Gastrocnemius medialis (tissue), 4 donors: ENCODE data around the gene TRIM75. TPM values are rescaled to one million over a fixed set of nuclear protein-coding genes. Genes with fewer than 3 reads are reported as not detected.

Source experiments
- ATAC-seq, 2 donors: fragments of 150-250 bp; one replicate each; pipeline ENCODE4 v1.9.1; 2016
- DNase-seq, 2 donors: peaks; one replicate each; pipeline ENCODE4 v3.0.0-alpha.2; 2019
- H3K27ac ChIP-seq, 4 donors: fragments of 200-600 bp; sonication (generic); 1 replicate in 1 of 4; 2 replicates in 3 of 4; pipeline ENCODE4 v1.5.1; 2016 to 2018; ENCODE audit warnings: mild to moderate bottlenecking in 2 of 4, moderate library complexity in 1 of 4
- H3K27me3 ChIP-seq, 3 donors: fragments of 200-600 bp; sonication (generic) in 2 of 3; 1 replicate in 1 of 3; 2 replicates in 2 of 3; pipeline versions ENCODE4 v1.5.1 to v1.6.0; 2016 to 2019; ENCODE audit warnings: mild to moderate bottlenecking in 1 of 3, moderate library complexity in 1 of 3
- H3K36me3 ChIP-seq, 2 donors: fragments of 200-600 bp; sonication (generic) in 1 of 2; one replicate each; pipeline ENCODE4 v1.5.1; 2017 to 2018
- H3K4me1 ChIP-seq, 2 donors: fragments of 200-600 bp; sonication (generic) in 1 of 2; one replicate each; pipeline ENCODE4 v1.5.1; 2016 to 2017; ENCODE audit warnings: mild to moderate bottlenecking in 2 of 2
- H3K4me3 ChIP-seq, 4 donors: fragments of 200-600 bp; sonication (generic) in 3 of 4; 1 replicate in 1 of 4; 2 replicates in 3 of 4; pipeline ENCODE4 v1.5.1; 2016 to 2019; ENCODE audit warnings: mild to moderate bottlenecking in 2 of 4
- H3K9me3 ChIP-seq, 3 donors: fragments of 200-600 bp; sonication (generic) in 2 of 3; 1 replicate in 1 of 3; 2 replicates in 2 of 3; pipeline ENCODE4 v1.5.1; 2016 to 2019
- POLR2A ChIP-seq, 2 donors: fragments of 450-650 bp; IDR thresholded peaks; one replicate each; pipeline ENCODE4 v1.6.1; 2017; ENCODE audit warnings: antibody characterized with exemption in 2 of 2, mild to moderate bottlenecking in 2 of 2, moderate library complexity in 2 of 2
- in situ Hi-C, 4 donors: fragments of 200-750 bp; cut with MboI; loops; one replicate each; pipeline versions ENCODE4 v1.15.0 to v1.8.0; 2017; ENCODE audit warnings: low sequenced_read_pairs in 4 of 4
- intact Hi-C: fragments of 100-400 bp; cut with DNase I; formaldehyde crosslinking; loops from one replicate; pipeline ENCODE4 v1.15.1; 2023; ENCODE audit warnings: low total_unique reads
- total RNA-seq, 4 donors: library from RNA; depleted of rRNA; stranded (reverse); fragments of >200 nt; gene quantifications; one replicate each; pipeline versions ENCODE4 v1.1.0 to v1.2.3, GENCODE V29; 2016
- TF ChIP-seq, protein P1 (sequence below), 5 experiments: fragments of 450-650 bp in 3 of 5; fragments of 200-600 bp in 2 of 5; sonication (generic) in 2 of 5; IDR thresholded peaks in 4 of 5; conservative IDR thresholded peaks in 1 of 5; 1 replicate in 4 of 5; 2 replicates in 1 of 5; pipeline ENCODE4 v1.5.1; 2016 to 2019; ENCODE audit warnings: antibody characterized with exemption in 5 of 5, mild to moderate bottlenecking in 3 of 5, moderate library complexity in 3 of 5

TRIM75 gene
- total RNA-seq, 4 donors from 2014 or later = not detected

GRCh38 chr4:165009493-165010227, 44.0 kb upstream of the TRIM75 start:
- intact Hi-C loops = no loop called here
- no peak for ATAC-seq
- in situ Hi-C loops = no loop called here
- Histone ChIP-seq H3K4me1 (no peaks in the 10 kb centered on the region), H3K36me3 (no peaks in the 10 kb centered on the region), H3K27ac (no peak overlapping the region), H3K4me3 (no peak overlapping the region), H3K27me3 (no peaks in the 10 kb centered on the region), H3K9me3 (no peaks in the 10 kb centered on the region)
- no peak for DNase-seq
- no peak for TF ChIP-seq POLR2A (IDR thresholded peaks at IDR 0.05)
- TF ChIP-seq, protein P1, sequence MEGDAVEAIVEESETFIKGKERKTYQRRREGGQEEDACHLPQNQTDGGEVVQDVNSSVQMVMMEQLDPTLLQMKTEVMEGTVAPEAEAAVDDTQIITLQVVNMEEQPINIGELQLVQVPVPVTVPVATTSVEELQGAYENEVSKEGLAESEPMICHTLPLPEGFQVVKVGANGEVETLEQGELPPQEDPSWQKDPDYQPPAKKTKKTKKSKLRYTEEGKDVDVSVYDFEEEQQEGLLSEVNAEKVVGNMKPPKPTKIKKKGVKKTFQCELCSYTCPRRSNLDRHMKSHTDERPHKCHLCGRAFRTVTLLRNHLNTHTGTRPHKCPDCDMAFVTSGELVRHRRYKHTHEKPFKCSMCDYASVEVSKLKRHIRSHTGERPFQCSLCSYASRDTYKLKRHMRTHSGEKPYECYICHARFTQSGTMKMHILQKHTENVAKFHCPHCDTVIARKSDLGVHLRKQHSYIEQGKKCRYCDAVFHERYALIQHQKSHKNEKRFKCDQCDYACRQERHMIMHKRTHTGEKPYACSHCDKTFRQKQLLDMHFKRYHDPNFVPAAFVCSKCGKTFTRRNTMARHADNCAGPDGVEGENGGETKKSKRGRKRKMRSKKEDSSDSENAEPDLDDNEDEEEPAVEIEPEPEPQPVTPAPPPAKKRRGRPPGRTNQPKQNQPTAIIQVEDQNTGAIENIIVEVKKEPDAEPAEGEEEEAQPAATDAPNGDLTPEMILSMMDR (IDR thresholded peaks at IDR 0.05 in 4 of 5, conservative IDR thresholded peaks at IDR 0.05 in 1 of 5) = no peak

DNA sequence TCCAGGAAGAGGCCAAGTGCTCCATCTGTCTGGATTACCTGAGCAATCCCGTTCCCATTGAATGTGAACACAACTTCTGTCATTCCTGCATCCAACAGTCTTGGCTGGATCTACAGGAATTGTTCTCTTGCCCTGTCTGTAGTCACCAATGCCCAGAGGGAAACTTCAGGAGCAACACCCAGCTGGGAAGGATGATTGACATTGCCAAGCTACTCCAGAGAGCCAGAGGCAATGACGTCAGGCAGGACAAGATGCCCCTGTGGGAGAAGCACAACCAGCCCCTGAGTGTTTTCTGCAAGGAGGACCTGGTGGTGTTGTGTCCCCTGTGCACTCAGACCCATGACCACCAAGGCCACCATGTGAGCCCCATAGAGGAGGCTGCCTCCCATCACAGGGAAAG, 43.2 kb upstream of the TRIM75 start:
- H3K4me3 ChIP-seq = no peak overlapping the region
- in situ Hi-C loops = no loop called here
- intact Hi-C loops = no loop called here
- H3K9me3 ChIP-seq = no peaks in the 10 kb centered on the region
- H3K27me3 ChIP-seq = no peaks in the 10 kb centered on the region
- H3K36me3 ChIP-seq = no peaks in the 10 kb centered on the region
- TF ChIP-seq, protein P1 (IDR thresholded peaks at IDR 0.05 in 4 of 5, conservative IDR thresholded peaks at IDR 0.05 in 1 of 5) = no peak
- no peak for TF ChIP-seq POLR2A (IDR thresholded peaks at IDR 0.05)
- no peak overlapping the region for H3K27ac ChIP-seq
- DNase-seq (no peak), ATAC-seq (no peak)
- no peaks in the 10 kb centered on the region for H3K4me1 ChIP-seq

- Histone ChIP-seq H3K4me3 (no peak overlapping the region), H3K9me3 (no peaks in the 10 kb centered on the region), H3K4me1 (no peaks in the 10 kb centered on the region), H3K27ac (no peak overlapping the region), H3K36me3 (no peaks in the 10 kb centered on the region), H3K27me3 (no peaks in the 10 kb centered on the region)
- intact Hi-C loops (no loop called here), in situ Hi-C loops (no loop called here)
- no peak for DNase-seq
- TF ChIP-seq POLR2A (IDR thresholded peaks at IDR 0.05) = no peak
- TF ChIP-seq, protein P1 (IDR thresholded peaks at IDR 0.05 in 4 of 5, conservative IDR thresholded peaks at IDR 0.05 in 1 of 5) = no peak
- no peak for ATAC-seq
Measured at GRCh38 chr4:165010991-165011390, 42.7 kb upstream of the TRIM75 start.

DNA sequence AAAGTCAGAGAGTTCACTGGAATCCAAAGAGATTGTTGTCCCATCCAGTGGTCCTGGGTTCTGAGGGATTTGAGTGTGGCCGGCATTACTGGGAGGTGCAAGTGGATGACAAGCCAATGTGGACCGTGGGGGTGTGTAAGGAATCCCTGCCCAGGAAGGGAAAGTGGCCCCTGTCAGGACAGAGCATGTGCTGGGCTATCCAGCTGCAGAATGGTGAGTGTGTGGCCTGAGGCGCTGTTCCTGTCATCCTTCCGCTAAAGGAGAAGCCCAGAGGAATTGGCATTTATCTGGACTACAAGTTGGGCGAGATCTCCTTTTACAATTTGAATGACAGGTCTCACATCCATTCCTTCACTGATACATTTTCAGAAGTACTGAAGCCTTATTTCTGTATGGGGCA, 42.3 kb upstream of the TRIM75 start:
- DNase-seq = no peak
- ATAC-seq = no peak

More for the DNA sequence above, 42.3 kb upstream of the TRIM75 start:
- TF ChIP-seq, protein P1 (IDR thresholded peaks at IDR 0.05 in 4 of 5, conservative IDR thresholded peaks at IDR 0.05 in 1 of 5) = no peak
- intact Hi-C loops (no loop called here), in situ Hi-C loops (no loop called here)
- H3K4me1 ChIP-seq = no peaks in the 10 kb centered on the region
- no peak overlapping the region for H3K27ac ChIP-seq
- no peaks in the 10 kb centered on the region for H3K36me3 ChIP-seq
- H3K4me3 ChIP-seq = no peak overlapping the region
- no peaks in the 10 kb centered on the region for H3K9me3 ChIP-seq
- H3K27me3 ChIP-seq = no peaks in the 10 kb centered on the region
